GM18508 (cell line): ENCODE measurements around the gene ZNF519.
A peak's percentile ranks its signal among the peaks of the same experiment; 100 is the strongest.
"Not testable (repeated sequence)": the region's sequence is repeated elsewhere in the genome, so short reads cannot be mapped to it uniquely, and the experiment has no call there.

Experiments used
- ATAC-seq: cut with Tn5 transposase; IDR thresholded peaks from one replicate; pipeline ENCODE4 v1.9.1; 2021; ENCODE audit warnings: moderate number of reproducible peaks; ENCODE audit not compliant: insufficient read depth, unreplicated experiment

The ZNF519 gene

DNA sequence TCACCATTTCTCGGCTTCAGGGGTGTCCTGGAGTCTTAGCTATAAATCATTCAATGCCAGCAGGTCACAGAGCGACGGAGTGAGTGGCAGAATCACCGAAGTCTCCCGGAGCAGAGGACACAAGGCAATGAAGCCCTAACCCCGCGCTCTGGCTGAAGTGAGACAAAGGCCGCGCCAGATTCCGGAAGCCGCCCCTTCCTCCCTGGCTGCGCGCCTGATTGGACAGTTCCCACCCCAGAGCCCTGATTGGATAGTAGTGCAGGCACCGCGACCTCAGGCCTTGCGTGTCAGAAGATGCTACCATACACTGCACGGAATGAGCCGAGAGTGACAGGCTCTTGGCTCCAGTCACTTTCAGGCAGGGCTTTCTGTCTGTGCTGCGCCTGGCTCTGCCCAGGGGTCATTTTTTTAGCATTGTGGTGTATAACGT is at the start of gene ZNF519:
Gene ZNF519 (minus strand): TSS at position 165 of the 430 bp plus-strand sequence. CDS start 158 bp downstream, at position 7.
- ATAC-seq, result peak; percentile 100

DNA sequence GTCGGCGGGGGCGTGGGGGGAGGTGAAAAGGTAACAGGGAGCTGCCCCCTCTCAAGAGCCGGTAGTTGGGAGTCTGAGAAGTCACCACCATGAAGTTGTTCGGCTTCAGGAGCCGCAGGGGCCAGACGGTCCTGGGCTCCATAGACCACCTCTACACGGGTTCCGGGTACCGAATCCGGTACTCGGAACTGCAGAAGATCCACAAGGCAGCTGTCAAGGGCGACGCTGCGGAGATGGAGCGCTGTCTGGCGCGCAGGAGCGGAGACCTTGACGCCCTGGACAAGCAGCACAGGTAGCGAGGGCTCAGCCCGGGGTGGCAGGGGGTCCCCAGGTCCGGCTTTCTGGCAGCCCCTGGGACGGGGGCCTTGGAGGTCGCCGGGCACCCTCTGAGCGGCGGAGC is 47.1 kb upstream of the ZNF519 start:
- no peak for ATAC-seq

DNA sequence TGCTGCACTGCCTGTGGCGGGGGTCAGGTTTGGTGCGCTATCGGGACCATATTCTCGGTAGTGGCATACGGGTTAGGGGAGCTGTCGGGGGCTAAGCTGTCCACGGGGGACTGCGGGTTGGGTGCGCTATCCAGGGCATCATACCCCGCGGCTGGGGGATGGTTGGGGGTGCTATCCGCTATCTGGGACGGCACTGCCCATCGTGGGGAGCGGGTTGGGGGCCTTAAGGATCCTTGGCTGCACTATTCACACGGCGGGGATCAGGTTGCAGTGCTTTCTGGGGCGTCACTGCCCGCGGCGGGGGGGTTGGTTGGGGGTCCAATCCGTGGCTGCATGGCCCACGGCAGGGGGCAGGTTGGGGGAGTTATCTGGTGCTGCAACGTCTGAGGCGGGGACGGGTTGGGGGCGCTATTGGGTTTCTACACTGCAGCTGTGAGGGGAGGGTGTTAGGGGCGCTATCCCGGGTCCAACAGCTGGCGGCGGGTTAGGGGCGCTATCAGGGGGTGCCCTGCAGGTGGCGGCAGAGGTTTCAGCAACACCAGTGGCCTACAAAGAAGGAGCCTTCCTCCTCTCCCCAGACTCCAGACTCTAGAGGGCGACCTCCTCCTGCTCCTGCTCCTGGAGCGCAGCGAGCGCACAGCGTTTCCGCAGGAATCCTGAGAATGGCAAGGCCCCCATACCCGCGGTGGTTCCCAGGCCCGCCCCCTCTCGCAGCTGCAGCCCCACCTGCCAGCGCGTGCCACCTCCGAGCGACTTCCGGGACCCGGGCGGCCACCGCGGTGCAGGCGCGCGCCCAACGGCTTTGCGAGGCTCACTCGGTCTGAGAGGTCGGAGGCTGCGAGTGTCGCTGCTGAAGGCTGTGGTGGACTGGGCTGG is 46.3 kb upstream of the ZNF519 start:
- ATAC-seq, result peak; percentile 94

DNA sequence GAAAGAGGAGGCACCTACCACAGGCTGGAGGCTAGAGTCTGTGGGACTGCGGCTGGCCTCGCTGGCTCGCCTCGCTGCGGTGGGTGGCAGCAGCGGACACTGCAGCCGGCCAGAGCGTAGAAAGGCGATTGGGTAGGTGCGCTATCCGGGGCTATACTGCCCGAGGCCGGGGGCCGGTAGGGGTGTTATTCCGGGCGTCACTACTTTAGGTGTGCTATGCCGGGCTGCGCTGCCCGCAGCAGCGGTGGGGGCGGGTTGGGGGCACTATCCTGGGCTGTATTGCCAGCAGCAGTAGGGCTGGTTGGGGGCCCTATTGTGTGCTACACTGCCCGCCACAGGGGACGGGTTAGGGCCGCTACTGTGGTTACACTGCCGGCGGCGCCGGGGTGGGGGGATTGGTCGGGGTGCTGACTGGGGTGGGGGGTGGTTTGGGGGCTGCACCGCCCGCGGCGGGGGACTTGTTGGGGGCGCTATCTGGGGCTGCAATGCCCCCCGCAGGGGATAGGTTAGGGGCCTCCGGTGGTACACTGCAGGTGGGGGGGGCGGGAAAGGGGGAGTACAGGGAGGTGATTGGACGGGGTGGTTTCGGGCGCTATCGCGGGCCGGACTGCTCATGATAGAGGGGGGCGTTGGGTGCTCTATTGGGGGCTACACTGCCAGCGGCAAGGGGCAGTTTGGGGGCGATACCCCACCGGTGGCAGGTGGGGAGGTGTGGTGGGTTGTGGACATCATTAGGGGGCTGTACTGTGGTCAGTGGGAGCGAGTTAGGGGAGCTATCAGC is 45.5 kb upstream of the ZNF519 start:
- not testable (repeated sequence) for ATAC-seq

DNA sequence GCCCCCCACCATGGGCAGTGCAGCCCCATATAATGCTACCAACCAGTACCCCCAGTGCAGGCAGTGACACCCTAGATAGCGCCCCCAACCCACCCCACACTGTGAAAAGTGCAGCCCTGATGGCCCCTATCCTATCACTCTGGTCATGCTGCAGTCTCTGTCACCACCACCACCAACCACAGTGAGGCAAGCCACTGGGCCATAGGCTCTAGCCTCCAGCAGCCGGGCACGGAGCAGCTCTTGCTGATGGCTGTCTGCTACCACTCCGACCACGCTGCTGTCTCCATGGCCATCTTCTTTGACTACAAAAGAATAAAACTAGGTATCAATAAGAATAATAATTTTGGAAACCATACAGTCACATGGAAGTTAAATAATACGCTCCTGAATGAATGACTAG is 43.2 kb upstream of the ZNF519 start:
- not testable (repeated sequence) for ATAC-seq

DNA sequence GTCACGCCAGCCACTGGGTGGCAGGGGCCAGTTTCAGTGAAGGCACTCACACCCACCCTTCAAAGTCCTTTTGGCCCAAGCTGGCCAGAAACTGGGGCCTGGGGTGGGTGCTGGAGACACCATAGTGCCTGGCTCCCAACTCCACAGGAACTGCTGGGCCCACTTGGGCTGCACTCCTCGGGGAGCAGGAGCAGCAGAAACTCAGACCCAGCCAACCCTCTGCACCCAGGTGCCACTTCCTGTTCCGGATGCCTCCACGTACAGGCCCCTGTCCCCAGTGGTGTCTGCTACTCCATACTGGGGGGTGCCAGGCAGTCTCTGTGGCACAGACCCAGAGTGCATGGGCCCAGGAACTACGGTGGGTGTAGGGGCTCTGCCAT is 42.5 kb upstream of the ZNF519 start:
- no peak for ATAC-seq

DNA sequence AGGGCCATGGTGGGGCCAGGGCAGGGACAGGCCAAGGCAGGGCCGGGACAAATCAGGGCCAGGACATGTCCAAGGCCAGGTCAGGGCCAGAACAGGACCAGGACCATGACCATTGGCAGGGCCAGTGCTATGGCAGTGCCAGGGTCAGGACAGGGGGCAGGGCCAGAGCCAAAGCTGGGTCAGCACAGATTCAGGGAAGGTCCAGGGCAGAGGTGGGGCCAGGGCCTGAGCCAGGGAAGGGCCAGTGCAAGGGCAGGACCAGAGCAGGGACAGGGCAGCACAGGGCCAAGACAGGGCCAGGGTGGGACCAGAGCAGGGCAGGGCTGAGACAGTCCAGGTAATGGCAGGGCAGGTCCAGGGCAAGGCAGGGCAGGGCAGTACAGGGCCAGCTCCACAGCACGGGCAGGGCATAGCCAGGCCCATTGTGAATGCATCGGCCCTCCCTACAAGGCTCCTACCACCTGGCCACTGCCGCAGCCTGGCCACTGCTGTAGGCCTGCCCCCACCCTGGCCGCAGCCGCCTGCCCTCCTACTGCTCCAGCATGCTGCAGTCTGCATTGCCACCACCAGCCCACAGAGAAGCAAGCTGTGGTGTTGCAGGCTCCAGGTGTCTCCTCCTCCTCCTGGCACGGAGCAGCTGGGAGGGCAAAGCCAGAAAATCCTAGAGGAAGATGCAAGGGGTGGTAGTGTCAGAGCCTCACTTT is 41.9 kb upstream of the ZNF519 start:
- not testable (repeated sequence) for ATAC-seq

DNA sequence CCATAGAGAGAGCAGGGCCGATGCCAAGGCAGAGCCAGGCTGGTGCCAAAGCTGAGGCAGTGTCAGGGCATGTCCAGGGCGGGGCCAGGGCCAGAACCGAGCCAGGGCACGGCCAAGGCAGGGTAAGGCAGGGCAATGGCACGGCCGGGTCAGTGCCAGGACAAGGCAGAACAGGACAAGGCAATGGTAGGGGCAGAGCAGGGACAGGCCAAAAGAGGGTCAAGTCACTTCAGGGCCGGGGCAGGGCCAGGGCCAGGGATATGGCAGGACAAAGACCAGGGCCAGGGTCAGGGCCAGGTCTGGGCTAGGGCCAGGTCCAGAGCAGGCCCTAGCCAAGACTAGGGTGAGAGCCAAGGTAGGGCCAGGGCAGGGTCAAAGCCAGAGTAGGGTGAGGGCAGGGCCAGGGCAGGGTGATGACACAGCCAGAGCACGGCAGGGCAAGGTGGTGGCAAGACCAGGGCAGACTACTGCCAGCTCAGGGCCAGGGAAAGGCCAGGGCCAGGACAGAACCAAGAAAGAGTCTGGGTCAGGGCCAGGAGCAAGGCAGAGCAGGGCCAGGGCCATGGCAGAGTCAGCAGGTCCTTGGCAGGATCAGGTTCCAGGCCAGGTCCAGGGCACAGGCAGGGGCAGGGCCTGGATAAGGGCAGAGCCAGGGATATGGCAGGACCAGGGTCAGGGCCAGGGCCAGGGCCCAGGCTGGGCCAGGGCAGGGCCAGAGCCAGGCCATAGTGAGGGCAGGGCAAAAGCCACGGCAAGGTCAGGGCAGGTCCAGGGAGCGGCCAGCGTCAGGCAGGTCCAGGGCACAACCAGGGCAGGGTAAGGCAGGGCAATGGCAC is 41.1 kb upstream of the ZNF519 start:
- not testable (repeated sequence) for ATAC-seq

DNA sequence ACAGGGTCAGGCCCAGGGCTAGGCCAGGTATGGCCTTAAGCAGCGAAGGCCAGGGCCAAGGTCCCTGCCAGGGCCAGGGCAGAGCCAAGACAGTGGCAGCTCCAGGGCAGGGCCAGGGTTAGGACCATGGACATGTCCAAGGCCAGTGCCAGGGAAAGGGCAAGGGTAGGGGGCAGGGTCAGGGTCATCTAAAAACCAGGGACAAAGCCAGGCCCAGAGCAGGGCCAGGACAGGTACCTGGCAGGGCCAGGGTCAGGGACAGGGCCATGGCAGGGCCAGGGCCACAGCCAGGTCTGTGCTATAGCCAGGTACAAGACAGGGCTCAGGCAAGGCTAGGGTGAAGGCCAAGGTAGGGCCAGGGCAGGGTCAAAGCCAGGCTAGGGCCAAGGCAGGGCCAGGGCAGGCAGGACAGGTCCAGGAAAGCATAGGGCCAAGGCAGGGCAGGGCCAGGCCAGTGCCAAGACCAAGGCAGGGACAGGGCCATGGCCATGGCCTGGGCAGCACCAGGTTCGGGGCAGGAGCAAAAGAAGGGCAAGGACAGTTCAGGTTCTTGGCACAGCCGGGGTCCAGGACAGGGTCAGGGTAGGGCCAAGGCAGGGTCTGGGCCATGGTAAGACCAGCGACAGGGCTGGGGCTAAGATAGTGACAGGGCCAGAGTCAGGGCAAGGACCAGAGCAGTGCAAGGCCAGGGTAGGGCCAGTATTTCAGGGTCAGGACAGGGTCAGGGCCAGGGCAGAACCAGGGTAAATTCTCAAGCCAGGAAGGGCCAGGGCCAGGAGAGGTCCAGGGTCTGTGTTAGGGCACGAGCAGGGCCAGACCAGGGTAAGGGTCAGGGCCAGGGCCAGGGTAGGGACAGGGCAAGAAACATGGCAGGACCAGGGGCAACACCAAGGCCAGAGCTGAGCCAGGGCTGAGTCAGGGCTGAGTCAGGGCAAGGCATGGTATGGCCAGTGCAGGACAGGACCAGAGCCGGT is 40.2 kb upstream of the ZNF519 start:
- ATAC-seq, result not testable (repeated sequence)

DNA sequence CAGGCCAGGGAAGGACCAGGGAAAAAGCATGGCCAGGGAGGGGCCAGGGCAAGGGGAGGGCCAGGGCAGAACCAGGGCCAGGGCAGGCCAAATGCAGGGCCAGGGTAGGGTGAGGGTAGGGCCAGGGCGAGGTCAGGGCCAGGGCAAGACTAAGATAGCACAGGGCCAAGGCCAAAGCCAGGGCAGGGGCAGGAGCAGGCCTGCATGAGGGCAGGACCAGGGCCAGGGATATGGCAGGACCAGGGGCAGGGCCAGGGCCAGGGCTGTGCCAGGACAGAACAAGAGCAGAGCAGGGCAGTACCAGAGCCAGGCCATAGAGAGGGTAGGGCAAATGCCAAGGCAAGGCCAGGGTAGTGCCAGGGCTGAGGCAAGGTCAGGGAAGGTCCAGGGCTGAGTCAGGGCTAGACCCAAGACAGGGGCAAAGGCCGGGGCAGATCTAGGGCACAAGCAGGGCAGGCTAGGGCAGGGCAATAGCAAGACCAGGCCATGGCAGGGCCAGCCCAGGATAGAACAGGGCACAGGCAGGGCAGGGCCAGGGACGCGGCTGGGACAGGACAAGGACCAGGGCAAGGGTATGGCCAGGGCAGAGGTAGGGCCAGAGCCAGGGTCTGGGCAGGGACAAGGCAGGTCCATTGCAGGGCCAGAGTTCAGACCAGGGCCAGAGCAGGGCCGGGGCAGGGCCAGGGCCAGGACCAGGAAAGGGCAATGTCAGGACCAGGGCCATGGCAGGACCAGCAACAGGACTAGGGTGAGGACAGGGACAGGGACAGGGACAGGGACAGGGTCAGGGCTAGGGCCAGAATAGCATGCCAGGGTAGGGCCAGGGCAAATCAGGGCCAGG is 39.3 kb upstream of the ZNF519 start:
- not testable (repeated sequence) for ATAC-seq

DNA sequence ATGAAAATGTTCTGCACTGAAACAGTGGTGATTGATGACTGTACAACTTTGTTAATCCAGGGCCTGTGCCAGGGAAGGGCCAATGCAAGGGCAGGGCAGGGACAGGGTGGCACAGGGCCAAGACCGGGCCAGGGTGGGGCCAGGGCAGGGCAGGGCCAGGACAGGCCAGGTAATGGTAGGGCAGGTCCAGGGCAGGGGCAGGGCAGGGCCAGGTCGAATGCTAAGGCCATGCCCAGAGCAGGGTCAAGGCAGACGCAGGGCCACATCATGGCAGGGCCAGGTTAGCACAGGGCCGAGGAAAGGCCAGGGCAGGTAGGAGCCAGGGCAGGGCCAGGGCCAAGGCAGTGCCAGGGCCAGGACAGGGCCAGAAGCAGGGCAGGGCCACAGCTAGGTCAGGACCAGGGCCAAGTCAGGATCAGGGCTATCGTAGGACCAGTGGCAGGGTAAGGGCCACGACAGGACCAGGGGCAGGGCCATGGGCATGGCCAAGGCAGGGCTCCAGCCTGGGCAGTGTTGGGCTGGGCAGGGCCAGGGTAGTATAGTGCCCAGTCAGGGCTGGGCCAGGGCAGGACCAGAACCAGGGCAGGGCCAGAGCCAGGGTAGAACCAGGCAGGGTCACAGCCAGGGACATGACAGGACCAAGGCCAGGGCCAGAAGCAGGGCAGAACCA is 38.3 kb upstream of the ZNF519 start:
- ATAC-seq, result not testable (repeated sequence)

DNA sequence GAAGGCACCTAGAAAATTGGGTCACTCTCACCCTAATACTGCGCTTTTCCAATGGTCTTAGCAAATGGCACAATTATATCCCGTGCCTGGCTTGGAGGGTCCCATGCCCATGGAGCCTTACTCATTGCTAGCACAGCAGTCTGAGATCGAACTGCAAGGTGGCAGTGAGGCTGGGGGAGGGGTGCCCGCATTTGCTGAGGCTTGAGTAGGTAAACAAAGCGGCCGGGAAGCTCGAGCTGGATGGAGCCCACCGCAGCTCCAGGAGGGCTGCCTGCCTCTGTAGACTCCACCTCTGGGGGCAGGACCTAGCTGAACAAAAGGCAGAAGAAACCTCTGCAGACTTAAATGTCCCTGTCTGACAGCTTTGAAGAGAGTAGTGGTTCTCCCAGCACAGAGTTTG is 30.7 kb upstream of the ZNF519 start:
- not testable (repeated sequence) for ATAC-seq

DNA sequence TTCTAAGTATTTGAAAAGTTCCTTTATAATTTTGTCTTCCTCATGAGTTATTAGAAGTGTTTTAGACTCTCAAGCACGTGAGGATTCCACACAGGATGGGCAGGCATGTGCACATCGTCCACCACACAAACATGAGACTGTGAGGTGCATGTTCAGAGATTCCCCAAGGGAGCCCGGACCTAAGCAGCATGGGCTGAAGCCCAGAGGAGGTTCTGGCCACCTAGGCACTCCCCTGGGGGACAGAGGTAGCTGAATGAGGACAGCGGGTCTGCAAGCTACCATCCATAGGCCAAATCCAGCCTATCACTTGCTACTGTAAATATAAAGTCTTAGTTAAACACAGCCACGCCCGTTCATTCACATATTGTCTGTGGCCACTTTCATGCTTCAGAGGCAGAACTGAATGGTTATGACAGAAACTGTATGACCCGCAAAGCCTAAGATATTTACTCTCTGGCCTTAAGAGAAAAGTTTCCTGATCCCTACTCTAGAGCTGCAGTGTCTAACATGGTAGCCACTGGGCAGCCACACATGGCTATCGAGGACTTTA is 19.4 kb upstream of the ZNF519 start:
- not testable (repeated sequence) for ATAC-seq

DNA sequence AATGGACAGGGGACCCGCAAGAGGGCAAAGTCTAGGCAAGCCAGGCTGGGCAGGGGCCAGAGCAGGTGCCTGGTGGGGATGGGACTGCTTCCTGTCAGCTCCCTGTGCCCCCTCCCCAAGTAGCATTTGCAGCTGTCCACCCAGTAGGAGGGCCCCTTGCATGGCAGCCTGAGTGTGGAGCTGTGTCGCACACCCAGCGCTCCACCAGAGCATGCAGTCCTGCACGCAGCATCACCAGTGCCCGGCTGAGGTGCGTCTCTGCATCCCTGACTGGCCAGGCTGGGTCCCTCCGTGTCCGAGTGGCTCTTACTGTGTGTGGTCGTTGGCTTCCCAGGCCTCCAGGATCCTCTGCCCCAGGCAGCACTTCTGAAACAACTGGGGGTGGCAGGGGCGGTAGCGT is 18.5 kb upstream of the ZNF519 start:
- not testable (repeated sequence) for ATAC-seq

DNA sequence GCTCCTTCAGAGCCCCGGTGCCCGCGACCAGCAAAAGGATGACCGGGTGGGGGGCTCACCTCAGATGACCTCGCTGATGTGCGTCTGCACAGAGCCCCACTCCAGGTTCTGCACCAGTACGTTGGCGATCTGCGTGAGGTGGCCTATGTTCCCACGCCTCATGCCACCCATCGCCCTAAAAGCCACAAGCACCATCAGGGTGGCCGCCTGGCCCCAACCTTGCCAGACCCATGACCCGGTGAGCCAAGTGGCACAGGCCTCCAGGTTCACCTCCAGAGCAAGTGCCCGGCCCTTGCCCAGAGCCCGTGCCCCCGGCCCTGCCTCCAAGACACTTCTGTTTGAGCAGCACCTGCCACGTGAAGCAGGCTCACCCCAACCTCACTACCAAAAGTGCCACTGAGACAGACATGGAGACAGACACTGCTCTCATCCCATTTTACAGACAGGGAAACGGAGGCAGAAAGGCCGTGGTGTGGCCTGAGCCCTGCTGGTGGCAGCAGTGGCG is 17.7 kb upstream of the ZNF519 start:
- ATAC-seq, result not testable (repeated sequence)

DNA sequence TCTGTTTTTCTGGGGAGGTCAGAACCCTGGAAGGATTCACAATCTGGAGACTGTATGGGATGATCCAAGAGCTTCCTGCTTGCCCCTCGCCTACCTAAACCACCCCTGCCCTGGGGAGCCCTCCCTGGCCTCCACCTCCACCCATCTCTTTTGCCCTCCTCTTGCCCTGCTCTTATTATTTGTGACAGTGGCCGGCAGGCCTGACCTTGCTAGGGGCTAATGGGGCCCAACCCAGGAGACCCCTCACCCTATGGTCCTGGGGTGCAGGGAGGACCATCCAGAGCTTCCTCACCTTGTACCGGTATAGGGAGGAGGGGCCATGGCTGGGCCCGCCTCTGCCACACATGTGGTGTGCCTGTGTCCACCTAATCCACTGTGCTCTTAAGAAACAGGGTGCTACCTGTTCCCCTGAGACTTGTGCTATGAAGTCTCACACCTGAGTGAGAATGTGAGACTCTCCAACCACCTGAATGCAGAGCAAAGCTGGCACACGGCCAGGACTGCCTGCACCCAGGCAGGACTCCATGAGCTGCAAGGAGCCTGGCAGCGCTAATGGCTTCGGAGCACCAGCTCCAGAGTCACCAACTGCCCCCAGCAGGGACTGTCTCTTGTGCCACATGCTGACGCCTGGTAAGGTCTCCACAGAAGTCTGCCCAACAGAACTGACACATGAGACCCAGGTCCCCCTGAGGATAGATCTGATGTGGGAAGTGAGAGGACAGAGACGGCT is 17.1 kb upstream of the ZNF519 start:
- not testable (repeated sequence) for ATAC-seq
